Measurements from ENCODE around the gene KRT9. TPM values are rescaled to one million over a fixed set of nuclear protein-coding genes. Genes with fewer than 3 reads are reported as not detected.
A peak's percentile ranks its signal among the peaks of the same experiment; 100 is the strongest.
"Not testable (repeated sequence)": the region's sequence is repeated elsewhere in the genome, so short reads cannot be mapped to it uniquely, and the experiment has no call there.

Gene KRT9
- total RNA-seq, 1 donor from 2014 or later = not detected

DNA sequence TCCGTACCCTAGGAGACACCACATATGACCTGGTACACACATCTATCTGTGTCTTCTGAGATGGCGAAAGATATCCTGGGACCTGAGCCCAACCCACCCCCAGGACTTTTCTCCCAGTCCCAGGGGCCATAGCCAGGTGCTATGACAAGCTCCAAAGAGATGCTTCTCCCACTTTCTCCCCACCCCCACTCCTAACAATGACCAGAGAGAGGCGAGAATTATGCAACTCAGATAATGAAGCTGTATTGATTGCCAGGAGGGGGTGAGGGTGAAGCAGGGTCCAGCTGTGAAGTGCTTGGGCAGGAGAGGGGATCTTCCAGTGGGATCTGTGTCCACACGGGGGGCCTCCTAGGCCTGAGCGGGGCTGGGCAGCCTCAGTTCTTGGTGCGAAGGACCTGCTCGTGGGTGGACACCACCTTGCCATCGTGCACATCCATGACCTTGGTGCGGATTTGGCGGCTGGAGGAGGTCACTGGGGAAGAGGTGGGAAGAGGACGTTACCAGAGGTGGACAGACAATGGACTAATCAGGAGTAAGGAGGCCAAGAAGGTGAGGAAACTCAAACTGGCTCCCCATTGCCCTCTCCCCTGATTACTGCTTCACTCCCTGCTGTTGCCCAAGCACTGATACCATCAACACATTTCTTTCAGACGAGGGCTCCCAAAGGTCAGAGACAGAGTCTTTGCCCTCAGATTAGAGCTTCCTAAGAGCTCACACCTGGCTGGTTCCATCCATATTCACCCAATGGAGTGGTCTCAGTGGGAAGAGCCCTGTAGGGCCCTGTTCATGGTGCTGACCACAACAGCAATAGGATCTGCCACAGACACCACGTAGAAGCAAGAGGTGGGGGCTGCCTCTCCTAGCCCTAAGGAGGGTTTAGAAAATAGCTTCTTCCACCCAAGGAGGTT is 10.5 kb upstream of the KRT9 start:
- ATAC-seq (ENCODE audit: poor library complexity); intact Hi-C loops (cut with DNase I); DNase-seq: not testable (repeated sequence)

DNA sequence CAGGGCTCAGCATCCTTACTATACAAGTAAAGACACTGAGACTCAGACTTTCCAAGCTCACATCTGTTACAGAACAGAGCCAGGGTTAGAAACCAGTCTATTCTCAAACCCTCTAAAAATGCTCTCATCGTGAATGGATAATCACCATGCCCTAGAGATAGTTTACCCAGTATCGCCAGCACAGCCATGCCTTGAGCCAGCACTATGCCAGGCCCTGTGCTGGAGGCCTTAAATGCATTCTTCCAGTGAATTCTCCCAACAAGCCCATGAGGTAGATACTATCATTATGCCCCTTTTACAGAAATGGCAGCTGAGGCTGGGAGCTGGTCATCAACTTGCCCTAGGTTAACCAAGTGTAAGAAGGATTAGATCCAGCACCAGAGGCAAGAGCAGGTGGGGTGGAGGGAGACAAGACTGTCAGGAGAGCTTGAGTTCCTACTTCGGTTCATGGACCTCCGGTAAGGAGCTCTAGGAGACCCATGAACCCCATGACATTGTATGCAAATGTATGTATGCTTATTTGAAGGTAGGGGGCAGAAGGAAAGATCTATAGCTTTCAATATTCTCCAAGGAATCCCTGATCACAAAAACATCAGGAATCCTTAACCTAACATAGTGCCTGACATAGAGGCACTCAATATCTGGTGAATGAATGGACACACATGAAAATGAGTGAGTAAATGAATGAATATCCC is 9.7 kb upstream of the KRT9 start:
- no peak for ATAC-seq (ENCODE audit: poor library complexity)
- intact Hi-C loops (cut with DNase I) = no loop called here

DNA sequence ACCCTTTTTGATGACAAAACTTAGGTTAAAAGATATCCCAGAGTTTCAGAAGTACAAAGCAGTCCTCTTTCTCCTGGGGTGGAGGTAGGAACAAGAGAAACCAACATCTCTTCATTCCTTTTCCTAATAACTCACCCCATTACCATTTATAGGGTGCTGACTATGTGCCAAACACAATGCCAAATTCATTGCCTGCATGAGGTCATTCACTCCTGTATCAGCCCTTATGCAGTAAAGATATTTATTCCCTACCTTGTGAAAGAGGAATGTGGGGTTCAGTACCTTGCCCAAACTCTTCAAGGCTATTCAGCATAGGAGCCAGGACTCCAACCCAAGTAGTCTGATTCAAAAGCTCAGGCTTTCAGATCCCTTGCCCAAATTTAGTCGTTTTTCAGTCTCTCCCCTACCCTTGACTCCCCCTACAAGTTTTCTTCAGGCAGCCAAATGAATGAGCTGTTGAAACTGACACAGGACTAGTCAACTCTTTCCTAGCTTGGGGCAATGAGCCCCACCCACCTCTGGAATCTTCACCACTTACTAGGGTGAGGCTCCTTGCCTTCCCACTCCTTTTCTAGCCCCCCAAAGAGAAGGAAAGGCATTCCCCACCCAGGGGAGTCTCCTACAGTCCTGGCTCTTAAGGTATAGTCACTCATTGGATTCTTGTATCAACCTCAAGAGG is 9.0 kb upstream of the KRT9 start:
- intact Hi-C loops (cut with DNase I) = no loop called here
- no peak for ATAC-seq (ENCODE audit: poor library complexity)
- no peak for DNase-seq

More for the DNA sequence above, 9.7 kb upstream of the KRT9 start:
- no peak for DNase-seq

DNA sequence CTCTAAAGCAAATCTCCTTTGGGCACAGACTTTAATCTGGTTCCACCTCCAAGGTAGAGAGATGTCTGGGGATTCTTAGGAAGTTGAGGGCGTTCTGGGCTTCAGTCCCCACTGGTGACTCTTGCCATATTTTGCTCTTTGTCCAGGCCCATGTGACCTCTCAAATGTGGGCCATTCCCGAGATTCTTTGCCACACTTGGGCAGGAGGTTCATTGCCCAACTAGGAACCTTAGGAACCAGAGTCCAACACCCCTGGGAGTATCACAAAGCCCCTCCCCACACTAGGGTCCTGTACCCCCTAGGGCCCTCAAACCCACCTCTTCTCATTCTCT is 8.4 kb upstream of the KRT9 start:
- no peak for DNase-seq
- intact Hi-C loops (cut with DNase I) = no loop called here

DNA sequence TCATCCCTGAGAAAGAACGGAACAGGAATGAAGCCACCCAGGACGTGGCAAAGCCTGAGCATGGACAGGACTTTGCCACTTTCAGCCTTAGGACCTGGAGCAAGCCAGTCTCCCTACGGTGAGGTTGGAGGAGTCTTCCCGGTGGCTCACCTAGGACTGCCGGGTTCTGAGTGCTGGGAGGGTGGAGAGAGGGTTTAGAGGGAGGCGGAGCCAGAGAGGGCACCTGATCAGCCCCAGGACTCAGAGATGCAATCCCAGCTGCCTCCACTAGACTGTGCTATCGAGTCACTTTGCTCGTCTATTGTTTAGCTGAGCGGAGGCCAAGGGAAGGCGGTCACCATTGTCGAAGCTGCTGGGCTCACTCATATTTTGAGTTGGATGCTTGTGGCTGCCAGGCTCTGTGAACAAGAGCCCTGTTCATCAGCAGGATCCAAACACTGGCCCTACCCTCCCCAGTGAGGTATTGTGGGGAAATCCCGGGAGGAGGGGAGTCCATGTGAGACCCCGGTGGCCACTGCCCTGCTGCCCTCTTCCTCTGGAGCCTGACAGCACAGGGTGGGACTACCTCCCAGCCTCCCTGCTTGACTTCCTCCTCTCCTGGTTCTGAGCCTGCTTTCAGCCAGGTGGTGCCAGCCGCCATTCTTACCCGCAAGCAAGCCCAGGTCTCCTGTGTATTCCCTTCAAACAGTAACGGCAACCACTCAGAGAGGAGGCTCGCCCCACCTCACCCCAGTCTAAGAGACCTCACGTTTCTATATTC is 7.8 kb upstream of the KRT9 start:
- ATAC-seq (ENCODE audit: poor library complexity) (peak; percentile 84), DNase-seq (peak; percentile 74)
- intact Hi-C loops (cut with DNase I) = loop anchor here (5.0 kb wide), 1 partner anchor 68 kb away; no protein-coding TSS in a partner anchor

More for the DNA sequence above, 8.4 kb upstream of the KRT9 start:
- ATAC-seq (ENCODE audit: poor library complexity) = no peak

DNA sequence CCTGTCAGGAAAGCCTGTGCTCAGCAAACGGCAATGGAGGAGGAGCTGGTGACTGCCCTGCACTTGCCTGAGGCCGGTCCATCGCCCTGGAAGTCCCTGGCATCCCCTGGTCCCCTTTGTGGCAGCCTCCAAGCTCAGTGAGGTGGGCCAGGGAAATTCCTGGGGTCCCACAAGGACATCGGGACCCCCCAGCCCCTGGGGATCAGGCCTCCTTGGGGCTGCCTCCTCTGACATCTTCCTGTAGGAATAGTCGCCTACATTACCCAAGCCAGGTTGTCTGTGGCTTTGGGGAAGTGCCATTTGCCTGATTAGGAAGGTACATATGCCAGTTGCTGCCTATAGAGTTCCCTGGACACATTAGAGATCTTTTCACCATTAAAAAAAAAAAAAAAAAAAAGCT is 7.1 kb upstream of the KRT9 start:
- DNase-seq (no peak), ATAC-seq (ENCODE audit: poor library complexity) (no peak)
- intact Hi-C loops (cut with DNase I) = loop anchor here (5.0 kb wide), 1 partner anchor 68 kb away; no protein-coding TSS in a partner anchor

DNA sequence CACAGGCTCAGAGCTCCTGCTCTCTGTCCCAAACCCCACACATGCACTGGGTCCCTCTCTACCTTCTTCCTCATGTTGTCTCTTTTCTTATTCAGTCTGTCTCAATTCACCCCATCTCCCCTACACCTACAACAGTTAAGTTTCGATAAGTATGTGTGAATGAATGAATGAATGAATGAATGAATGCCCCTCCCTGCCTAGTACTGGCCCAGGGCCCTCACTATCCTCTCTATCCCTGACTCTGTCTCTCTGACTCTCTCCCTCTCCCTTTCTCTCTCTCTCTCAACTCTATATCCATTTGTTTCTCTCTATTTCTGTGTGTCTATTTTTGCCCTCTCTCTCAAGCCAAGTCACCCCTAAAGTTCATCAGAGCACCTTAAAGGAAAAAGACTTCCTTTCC is 6.7 kb upstream of the KRT9 start:
- intact Hi-C loops (cut with DNase I) = loop anchor here (5.0 kb wide), 1 partner anchor 69 kb away; no protein-coding TSS in a partner anchor
- no peak for ATAC-seq (ENCODE audit: poor library complexity)
- DNase-seq = no peak

DNA sequence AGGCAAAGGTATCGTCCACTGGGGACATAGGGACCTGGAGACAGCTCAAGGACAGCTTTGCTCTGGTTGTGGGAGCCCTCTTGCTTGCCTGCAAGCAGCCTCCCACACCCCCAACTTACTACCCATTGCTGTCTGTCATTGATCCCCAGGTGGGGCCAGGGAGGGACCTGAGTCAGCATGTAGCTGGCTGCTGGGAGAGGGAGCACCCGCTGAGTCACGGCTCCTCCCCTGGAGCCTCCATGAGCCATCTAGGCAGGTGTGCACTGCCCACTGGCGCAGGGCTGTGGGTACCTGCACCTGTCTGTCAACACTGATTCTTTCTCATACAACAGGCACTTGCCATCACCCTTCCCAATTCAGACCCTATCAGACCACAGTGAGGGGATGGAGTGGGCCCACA is 4.9 kb upstream of the KRT9 start:
- intact Hi-C loops (cut with DNase I) = loop anchor here (5.0 kb wide), 1 partner anchor 71 kb away; no protein-coding TSS in a partner anchor
- not testable (repeated sequence) for ATAC-seq (ENCODE audit: poor library complexity); DNase-seq

DNA sequence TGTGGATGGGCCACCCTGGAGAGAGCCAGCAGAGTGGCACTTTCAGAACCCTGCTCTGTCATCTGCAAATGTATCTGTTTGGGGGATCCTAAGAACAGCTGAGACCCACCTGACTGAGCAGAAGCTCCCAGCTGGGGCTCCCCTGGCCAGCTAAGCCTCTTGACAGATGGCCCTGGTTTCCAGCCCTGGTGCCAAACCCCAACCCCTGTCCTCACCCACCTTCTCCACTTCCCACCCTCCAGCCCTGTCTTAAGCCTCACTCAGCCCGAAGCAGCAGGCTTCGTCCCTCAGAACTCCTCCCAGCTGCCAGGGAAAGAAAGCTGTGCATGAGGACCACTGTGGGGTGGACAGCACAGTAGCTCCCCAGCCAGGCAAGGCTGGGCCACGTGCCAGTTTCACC is 3.5 kb upstream of the KRT9 start:
- DNase-seq (no peak), ATAC-seq (ENCODE audit: poor library complexity) (no peak)
- intact Hi-C loops (cut with DNase I) = loop anchor here (5.0 kb wide), 1 partner anchor 72 kb away; no protein-coding TSS in a partner anchor

DNA sequence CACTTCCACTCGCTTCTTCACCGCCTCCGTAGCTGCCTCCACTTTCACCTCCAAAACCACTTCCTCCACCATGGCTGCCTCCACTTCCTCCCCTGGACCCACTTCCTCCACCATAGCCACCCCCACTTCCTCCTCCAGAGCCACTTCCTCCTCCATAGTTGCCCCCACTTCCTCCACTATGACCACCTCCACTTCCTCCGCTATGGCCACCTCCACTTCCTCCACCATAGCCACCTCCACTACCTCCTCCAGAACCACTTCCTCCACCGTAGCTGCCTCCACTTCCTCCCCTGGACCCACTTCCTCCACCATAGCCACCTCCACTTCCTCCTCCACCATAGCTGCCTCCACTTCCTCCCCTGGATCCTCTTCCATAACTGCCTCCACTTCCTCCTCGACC is 4.5 kb downstream of the KRT9 start:
- ATAC-seq (ENCODE audit: poor library complexity) = no peak
- no peak for DNase-seq
- intact Hi-C loops (cut with DNase I) = no loop called here

DNA sequence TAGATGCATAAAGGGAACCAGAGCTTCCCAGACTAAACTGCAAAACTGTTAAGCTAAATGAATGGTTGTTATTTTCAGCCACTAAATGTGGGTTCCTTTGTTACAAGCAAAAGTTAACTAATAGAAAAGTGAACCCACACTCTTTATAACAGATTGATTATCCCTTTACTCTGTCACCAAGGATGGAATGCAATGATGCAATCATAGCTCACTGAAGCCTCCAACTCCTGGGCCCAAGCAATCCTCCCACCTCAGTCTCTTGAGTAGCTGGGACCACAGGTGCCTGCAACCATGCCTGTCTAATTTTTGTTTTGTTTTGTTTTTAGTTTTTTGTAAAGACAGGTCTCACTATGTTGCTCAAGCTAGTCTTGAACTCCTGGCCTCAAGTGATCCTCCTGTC is 6.5 kb downstream of the KRT9 start:
- intact Hi-C loops (cut with DNase I) = no loop called here
- ATAC-seq (ENCODE audit: poor library complexity) (no peak), DNase-seq (no peak)

DNA sequence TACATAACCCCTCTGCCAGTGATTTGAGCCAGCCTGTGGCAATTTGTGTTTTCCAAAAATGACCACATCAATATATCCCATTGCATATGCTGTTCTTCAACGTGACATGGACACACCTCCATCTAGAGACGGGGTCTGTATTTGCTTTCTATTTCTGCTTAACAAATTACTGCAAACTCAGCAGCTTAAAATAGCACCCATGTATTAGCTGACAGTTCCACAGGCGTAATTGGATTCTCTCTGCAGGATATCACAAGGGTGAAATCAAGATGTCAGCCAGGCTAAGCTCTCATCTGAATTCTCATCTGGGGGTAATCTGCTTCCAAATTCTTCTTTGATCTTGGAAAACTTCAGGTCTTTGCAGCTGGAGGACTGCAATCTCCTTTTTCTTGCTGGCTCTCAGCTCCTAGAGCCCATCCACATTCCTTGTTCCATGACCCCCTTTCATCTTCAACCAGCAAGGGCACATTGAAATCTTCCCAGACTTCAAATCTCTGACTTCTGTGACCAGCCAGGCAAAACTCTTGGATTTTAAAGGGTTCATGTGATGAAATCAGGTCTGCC is 8.2 kb downstream of the KRT9 start:
- intact Hi-C loops (cut with DNase I) = no loop called here
- DNase-seq = no peak
- no peak for ATAC-seq (ENCODE audit: poor library complexity)

DNA sequence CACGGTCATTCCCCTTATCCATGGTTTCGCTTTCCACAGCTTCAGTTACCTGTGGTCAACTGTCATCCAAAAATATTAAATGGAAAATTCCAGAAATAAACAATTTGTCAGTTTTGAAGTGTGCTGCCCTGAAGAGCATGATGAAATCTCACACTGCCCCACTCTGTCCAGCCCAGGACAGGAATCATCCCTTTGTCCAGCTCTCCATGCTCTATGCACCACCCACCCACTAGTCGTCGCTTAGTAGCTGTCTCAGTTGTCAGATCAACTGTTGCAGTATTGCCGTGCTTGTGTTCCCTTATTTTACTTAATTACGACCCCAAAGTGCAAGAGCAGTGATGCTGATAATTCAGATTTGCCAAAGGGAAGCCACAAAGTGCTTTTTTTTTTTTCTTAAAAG is 10.3 kb downstream of the KRT9 start:
- no peak for ATAC-seq (ENCODE audit: poor library complexity)
- intact Hi-C loops (cut with DNase I) = no loop called here
- no peak for DNase-seq

DNA sequence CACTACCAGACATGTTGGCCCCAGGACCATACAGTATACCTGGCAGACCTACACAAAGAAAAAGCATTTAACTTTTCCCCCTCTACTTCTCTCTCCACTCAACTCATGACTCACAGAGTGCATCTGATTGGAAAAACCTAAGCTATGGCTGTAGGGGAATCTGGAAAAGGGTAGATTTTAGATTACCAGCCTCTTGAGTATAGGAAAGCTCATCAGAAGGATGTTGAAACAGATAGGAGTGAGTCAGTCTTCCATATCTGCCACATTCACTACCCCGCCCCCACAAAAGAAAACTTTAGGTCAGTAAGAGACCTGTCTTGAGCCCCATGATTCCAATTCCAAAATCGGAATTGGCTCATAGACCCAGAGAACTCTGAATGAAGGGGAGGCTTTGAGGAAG is 12.3 kb downstream of the KRT9 start:
- ATAC-seq (ENCODE audit: poor library complexity) (no peak), DNase-seq (no peak)
- intact Hi-C loops (cut with DNase I) = no loop called here

DNA sequence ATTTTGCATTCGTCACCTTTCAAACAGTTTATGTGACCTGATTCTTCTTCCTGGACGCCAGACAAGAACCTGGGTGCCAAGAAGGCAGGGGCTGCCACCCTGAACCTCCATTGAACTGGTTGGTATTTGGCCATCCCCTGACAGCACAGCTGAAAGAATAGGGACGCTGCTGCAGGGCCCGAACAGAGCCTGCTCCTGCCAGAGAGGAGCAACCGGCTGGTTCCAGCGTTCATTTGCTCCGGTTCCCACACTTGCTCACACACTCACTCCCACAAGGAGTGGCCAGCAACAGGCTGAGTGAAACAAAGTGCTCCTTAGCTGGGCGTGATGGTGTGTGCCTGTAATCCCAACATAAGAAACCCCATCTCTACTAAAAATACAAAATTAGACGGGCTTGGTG is 14.9 kb downstream of the KRT9 start:
- DNase-seq = no peak
- intact Hi-C loops (cut with DNase I) = no loop called here
- ATAC-seq (ENCODE audit: poor library complexity) = no peak

DNA sequence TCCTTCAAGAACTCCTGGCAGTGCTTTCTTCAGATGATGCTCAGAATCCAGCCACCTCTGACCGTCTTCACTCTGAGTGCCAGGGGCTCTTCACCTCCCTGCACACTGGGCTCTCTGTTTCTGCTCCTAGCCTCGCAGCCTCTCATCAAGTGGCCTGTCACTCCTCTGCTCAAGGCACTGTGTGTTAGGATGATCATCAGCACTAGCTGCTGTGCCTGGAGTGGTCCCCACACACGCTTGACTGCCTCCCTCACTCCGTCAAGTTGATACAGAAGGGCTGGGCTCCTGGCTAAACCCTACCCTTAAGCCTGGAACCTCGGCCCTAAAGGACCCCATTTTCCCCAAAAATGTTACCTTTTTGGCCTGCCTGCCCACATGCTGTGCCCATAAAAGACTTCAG is 15.6 kb downstream of the KRT9 start:
- no peak for ATAC-seq (ENCODE audit: poor library complexity)
- intact Hi-C loops (cut with DNase I) = no loop called here
- DNase-seq = no peak

DNA sequence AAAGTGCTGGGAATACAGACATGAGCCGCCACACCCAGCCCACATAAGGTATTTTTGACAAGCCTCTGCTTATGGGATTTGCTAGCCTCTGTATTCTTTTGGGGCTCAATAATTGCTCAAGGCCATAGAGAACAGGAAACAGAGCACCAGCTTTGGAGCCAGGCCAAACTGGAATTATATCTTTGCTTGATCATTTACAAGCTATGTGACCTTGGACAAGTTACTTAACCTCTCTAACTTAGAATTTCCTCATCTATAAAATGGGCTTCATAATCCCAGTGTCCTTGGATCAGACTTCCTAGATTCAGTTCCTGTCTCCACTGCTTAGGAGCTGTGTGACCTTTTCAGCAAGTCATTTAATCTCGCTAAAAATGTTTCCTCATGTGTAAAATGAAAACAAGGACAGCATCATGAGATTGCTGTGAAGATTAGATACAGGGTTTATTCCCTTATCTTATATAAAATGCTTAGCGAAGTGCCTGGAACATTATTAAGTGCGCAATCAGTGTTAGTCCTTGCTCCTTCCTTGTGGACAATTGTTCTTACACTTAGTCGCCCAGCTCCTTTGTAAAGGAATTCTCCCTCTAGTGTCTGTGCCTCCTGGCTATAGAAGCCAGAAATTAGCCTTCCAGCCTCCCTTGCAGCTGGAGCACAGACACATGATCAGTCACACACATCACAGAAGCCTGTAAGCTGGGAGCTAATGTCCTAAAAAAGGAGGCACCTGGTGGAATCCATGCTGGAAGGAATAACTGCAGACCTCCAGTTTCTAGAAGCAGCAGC is 16.6 kb downstream of the KRT9 start:
- DNase-seq (no peak), ATAC-seq (ENCODE audit: poor library complexity) (no peak)
- intact Hi-C loops (cut with DNase I) = no loop called here
